ENCODE results near the gene THBS2.

GRCh38 chr6:169169941-169170582 is 83.6 kb downstream of the THBS2 start:
- no peak for TF ChIP-seq CTBP1 (IDR thresholded peaks at IDR 0.05; ENCODE audit: borderline replicate concordance)
- TF ChIP-seq L3MBTL2 (conservative IDR thresholded peaks at IDR 0.05): no peak

All from HEK293T (cell line).